CD14-positive monocyte (primary cell): ENCODE measurements around the gene GRK6. TPM values are rescaled to one million over a fixed set of nuclear protein-coding genes. Genes with fewer than 3 reads are reported as not detected.
A peak's percentile ranks its signal among the peaks of the same experiment; 100 is the strongest.

ENCODE experiments used
- DNase-seq, 3 donors: peaks; one replicate each; pipeline ENCODE4 v3.0.0-alpha.2; 2011 to 2022
- H2AFZ ChIP-seq: 2 replicates; pipeline ENCODE4 v1.6.0; 2012; ENCODE audit warnings: mild to moderate bottlenecking, low read depth, low read length, inconsistent platforms; ENCODE audit not compliant: insufficient read depth, poor library complexity, severe bottlenecking
- H3K27ac ChIP-seq, 2 donors: 1 replicate in 1 of 2; 2 replicates in 1 of 2; pipeline ENCODE4 v1.5.1; 2012 to 2013; ENCODE audit warnings: low read length in 2 of 2, control low read depth in 1 of 2, inconsistent platforms in 1 of 2, low read depth in 1 of 2, mild to moderate bottlenecking in 1 of 2
- H3K27me3 ChIP-seq, 2 donors: one replicate each; pipeline versions ENCODE4 v1.6.0 to v1.6.1; 2011 to 2013; ENCODE audit warnings: low read length in 2 of 2; ENCODE audit not compliant: control insufficient read depth in 2 of 2, insufficient read depth in 2 of 2
- H3K36me3 ChIP-seq, 2 donors: replicated peaks in 1 of 2; 1 replicate in 1 of 2; 2 replicates in 1 of 2; pipeline versions ENCODE4 v1.5.1 to v1.6.1; 2012 to 2013; ENCODE audit warnings: low read length in 2 of 2, control low read depth in 1 of 2, inconsistent platforms in 1 of 2, mild to moderate bottlenecking in 1 of 2; ENCODE audit not compliant: insufficient read depth in 2 of 2, control insufficient read depth in 1 of 2
- H3K4me1 ChIP-seq, 2 donors: 1 replicate in 1 of 2; 2 replicates in 1 of 2; pipeline versions ENCODE4 v1.5.1 to v1.6.1; 2012 to 2013; ENCODE audit warnings: low read length in 2 of 2, control low read depth in 1 of 2, inconsistent platforms in 1 of 2, mild to moderate bottlenecking in 1 of 2, moderate library complexity in 1 of 2; ENCODE audit not compliant: insufficient read depth in 2 of 2, control insufficient read depth in 1 of 2
- H3K4me2 ChIP-seq: replicated peaks from 2 replicates; pipeline ENCODE3; 2012; ENCODE audit warnings: low read length, moderate library complexity, mild to moderate bottlenecking; ENCODE audit not compliant: poor library complexity, severe bottlenecking; ENCODE audit errors: extremely low read depth
- H3K4me3 ChIP-seq, 3 experiments: fragments of 200-600 bp in 1 of 3; sonication (generic) in 1 of 3; replicated peaks in 1 of 3; 1 replicate in 2 of 3; 2 replicates in 1 of 3; pipeline ENCODE4 v1.5.1; 2011 to 2013; ENCODE audit warnings: low read length in 3 of 3, mild to moderate bottlenecking in 3 of 3, control low read depth in 2 of 3, low read depth in 2 of 3, inconsistent platforms in 1 of 3, moderate library complexity in 1 of 3
- H3K79me2 ChIP-seq: 2 replicates; pipeline ENCODE4 v1.6.0; 2012; ENCODE audit warnings: mild to moderate bottlenecking, control low read depth, inconsistent platforms, low read length, moderate library complexity; ENCODE audit not compliant: insufficient read depth
- H3K9ac ChIP-seq: 2 replicates; pipeline ENCODE4 v1.6.0; 2017; ENCODE audit warnings: low read length, mild to moderate bottlenecking; ENCODE audit not compliant: insufficient read depth, poor library complexity, severe bottlenecking
- H3K9me3 ChIP-seq, 2 donors: replicated peaks in 1 of 2; 1 replicate in 1 of 2; 2 replicates in 1 of 2; pipeline versions ENCODE4 v1.5.1 to v1.6.1; 2012 to 2013; ENCODE audit warnings: low read length in 2 of 2, control low read depth in 1 of 2; ENCODE audit not compliant: control insufficient read depth in 1 of 2, insufficient read depth in 1 of 2
- H4K20me1 ChIP-seq: 2 replicates; pipeline ENCODE4 v1.6.0; 2012; ENCODE audit warnings: mild to moderate bottlenecking, low read length, control low read depth, moderate library complexity; ENCODE audit not compliant: insufficient read depth
- H3K27ac Mint-ChIP-seq, 7 donors: one replicate each; pipeline ENCODE4 v1.8.0; 2020; ENCODE audit warnings: mild to moderate bottlenecking in 7 of 7, mixed read lengths in 7 of 7, moderate library complexity in 6 of 7, inconsistent platforms in 2 of 7
- H3K27me3 Mint-ChIP-seq, 3 donors: one replicate each; pipeline ENCODE4 v1.8.0; 2021 to 2022; ENCODE audit warnings: low read depth in 3 of 3, mild to moderate bottlenecking in 3 of 3, mixed read lengths in 3 of 3, moderate library complexity in 3 of 3, inconsistent platforms in 1 of 3
- H3K36me3 Mint-ChIP-seq, 2 donors: one replicate each; pipeline ENCODE4 v1.8.0; 2020; ENCODE audit warnings: mixed read lengths in 2 of 2, inconsistent platforms in 1 of 2, mild to moderate bottlenecking in 1 of 2
- H3K4me1 Mint-ChIP-seq: one replicate; pipeline ENCODE4 v1.8.0; 2020; ENCODE audit warnings: mild to moderate bottlenecking, mixed read lengths
- H3K4me3 Mint-ChIP-seq, 2 donors: one replicate each; pipeline ENCODE4 v1.8.0; 2020; ENCODE audit warnings: mild to moderate bottlenecking in 2 of 2, mixed read lengths in 2 of 2, moderate library complexity in 1 of 2
- H3K9me3 Mint-ChIP-seq, 7 donors: one replicate each; pipeline ENCODE4 v1.8.0; 2020 to 2022; ENCODE audit warnings: mixed read lengths in 7 of 7, mild to moderate bottlenecking in 6 of 7, moderate library complexity in 6 of 7, inconsistent platforms in 2 of 7
- CTCF ChIP-seq: fragments of 200-600 bp; IDR thresholded peaks from one replicate; pipeline ENCODE4 v1.8.0; 2022; ENCODE audit warnings: antibody characterized with exemption, mild to moderate bottlenecking
- whole genome bisulfite sequencing: methylation state at CpG from one replicate; pipeline ENCODE4 v1.1.5; 2013; ENCODE audit warnings: missing lambda C conversion rate; ENCODE audit not compliant: insufficient coverage; 5-methylcytosine and 5-hydroxymethylcytosine counted together
- intact Hi-C, 2 donors: fragments of 100-400 bp; cut with micrococcal nuclease; formaldehyde crosslinking; loops; one replicate each; pipeline versions ENCODE4 v1.15.0 to v1.15.1; 2023
- polyA plus RNA-seq, 3 donors: library from polyadenylated mRNA; depleted of rRNA in 1 of 3; unstranded in 2 of 3; stranded (reverse) in 1 of 3; fragments of 300-500 nt in 2 of 3; fragments of >200 nt in 1 of 3; fragmentation: Illumina TruSeq in 2 of 3; gene quantifications; 1 replicate in 2 of 3; 2 replicates in 1 of 3; pipeline ENCODE4 v1.2.3, GENCODE V29; 2012 to 2021

Gene GRK6
- polyA plus RNA-seq, 3 donors: 41.6 to 101 (median 63.4) TPM

DNA sequence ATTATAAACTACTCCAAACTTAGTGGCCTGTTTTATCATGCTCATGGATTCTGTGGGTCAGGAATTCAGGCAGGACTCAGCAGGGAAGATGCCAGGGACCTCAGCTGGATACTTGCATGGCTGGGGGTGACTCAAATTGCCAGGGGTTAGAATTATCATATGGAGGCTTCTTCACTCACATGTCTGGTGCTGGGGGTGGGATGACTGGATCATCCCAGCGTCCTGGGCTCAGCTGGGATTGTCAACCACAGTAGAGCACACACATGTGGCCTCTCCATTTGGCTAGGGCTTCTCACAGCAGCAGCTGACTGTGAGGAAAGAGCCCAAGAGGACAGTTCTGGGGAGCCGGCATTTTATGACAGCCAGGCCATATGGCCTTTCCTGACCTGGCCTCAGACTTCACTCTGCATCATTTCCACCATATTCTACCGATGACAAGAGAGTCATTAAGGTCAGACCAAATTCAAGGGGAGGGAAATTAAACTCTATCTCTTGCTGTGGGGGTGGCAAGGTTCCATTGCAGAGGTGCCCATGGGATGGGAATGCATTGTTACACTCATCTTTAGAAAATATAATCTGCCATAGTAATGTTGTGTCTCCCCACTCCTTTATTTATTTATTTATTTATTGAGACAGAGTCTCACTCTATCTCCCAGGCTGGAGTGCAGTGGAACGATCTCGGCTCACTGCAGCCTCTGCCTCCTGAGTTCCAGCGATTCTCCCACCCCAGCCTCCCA lies 5.2 kb upstream of the GRK6 start:
- no peaks in the 10 kb centered on the region for H3K27me3 Mint-ChIP-seq
- peaks cover 51% of the 10 kb centered on the region for H3K4me1 Mint-ChIP-seq
- no peak for DNase-seq
- no peak overlapping the region for H3K4me3 Mint-ChIP-seq
- H3K4me1 ChIP-seq: peaks cover 40 to 52% of the 10 kb centered on the region in 2 donors
- peak overlapping the region in 2 of 7 donors; percentile 46 to 53 for H3K27ac Mint-ChIP-seq
- intact Hi-C loops: no loop called here
- H2AFZ ChIP-seq: no peak overlapping the region
- TF ChIP-seq CTCF: no peak
- peaks cover 0 to 4% (median 0%) of the 10 kb centered on the region in 7 donors for H3K9me3 Mint-ChIP-seq
- WGBS: no CpG with 5 or more reads among the region's 6 CpGs
- no peaks in the 10 kb centered on the region for H3K36me3 Mint-ChIP-seq
- no peaks in the 10 kb centered on the region for H3K27me3 ChIP-seq
- H3K9ac ChIP-seq: no peak overlapping the region
- no peaks in the 10 kb centered on the region for H3K79me2 ChIP-seq
- H4K20me1 ChIP-seq: no peaks in the 10 kb centered on the region
- H3K9me3 ChIP-seq: no peaks in the 10 kb centered on the region
- no peak overlapping the region for H3K4me3 ChIP-seq
- H3K36me3 ChIP-seq: no peaks in the 10 kb centered on the region
- H3K4me2 ChIP-seq: no peak overlapping the region
- H3K27ac ChIP-seq: no peak overlapping the region

- Histone ChIP-seq H3K9me3 (no peaks in the 10 kb centered on the region), H3K27ac (no peak overlapping the region), H3K4me2 (no peak overlapping the region), H3K9ac (no peak overlapping the region), H2AFZ (no peak overlapping the region), H4K20me1 (peaks cover 3% of the 10 kb centered on the region), H3K79me2 (peaks cover 21% of the 10 kb centered on the region), H3K27me3 (no peaks in the 10 kb centered on the region), H3K36me3 (no peaks in the 10 kb centered on the region), H3K4me1 (peaks cover 40 to 55% of the 10 kb centered on the region in 2 donors), H3K4me3 (no peak overlapping the region)
- Mint-ChIP-seq H3K27me3 (peaks cover 0 to 1% (median 0%) of the 10 kb centered on the region in 3 donors), H3K27ac (peak overlapping the region in 1 of 7 donors; percentile 58), H3K4me1 (peaks cover 49% of the 10 kb centered on the region), H3K9me3 (peaks cover 0 to 4% (median 0%) of the 10 kb centered on the region in 7 donors), H3K4me3 (no peak overlapping the region), H3K36me3 (peaks cover 0 to 11% of the 10 kb centered on the region in 2 donors)
- WGBS: no CpG with 5 or more reads among the region's 2 CpGs
- no peak for TF ChIP-seq CTCF
- intact Hi-C loops: no loop called here
- no peak for DNase-seq
Measured at GRCh38 chr5:177423671-177424070, 2.8 kb upstream of the GRK6 start.
